Panc1 (cell line): ENCODE data around the gene NFIB.

Experiments used
- POLR2AphosphoS5 ChIP-seq: IDR thresholded peaks from 2 replicates; pipeline ENCODE4 v1.6.1; 2012; ENCODE audit warnings: mild to moderate bottlenecking, low read depth, low read length, moderate library complexity
- SIN3A ChIP-seq: IDR thresholded peaks from 2 replicates; pipeline ENCODE4 v1.6.1; 2012; ENCODE audit warnings: low read depth, mild to moderate bottlenecking, low read length, moderate library complexity, borderline replicate concordance; ENCODE audit not compliant: insufficient read depth
- TCF7L2 ChIP-seq: IDR thresholded peaks from 2 replicates; pipeline ENCODE4 v1.6.1; 2011; ENCODE audit warnings: mild to moderate bottlenecking, low read depth, low read length, inconsistent platforms
- TF ChIP-seq, protein P1 (sequence below): fragments of 450-650 bp; IDR thresholded peaks from 2 replicates; pipeline ENCODE4 v1.5.1; 2017; ENCODE audit warnings: mild to moderate bottlenecking
- TF ChIP-seq, protein P2 (sequence below), 2 experiments: IDR thresholded peaks; 2 replicates each; pipeline ENCODE4 v1.6.1; 2011 to 2012; ENCODE audit warnings: low read depth in 2 of 2, control low read depth in 1 of 2, low read length in 1 of 2, mild to moderate bottlenecking in 1 of 2, moderate library complexity in 1 of 2; ENCODE audit not compliant: insufficient read depth in 1 of 2

DNA sequence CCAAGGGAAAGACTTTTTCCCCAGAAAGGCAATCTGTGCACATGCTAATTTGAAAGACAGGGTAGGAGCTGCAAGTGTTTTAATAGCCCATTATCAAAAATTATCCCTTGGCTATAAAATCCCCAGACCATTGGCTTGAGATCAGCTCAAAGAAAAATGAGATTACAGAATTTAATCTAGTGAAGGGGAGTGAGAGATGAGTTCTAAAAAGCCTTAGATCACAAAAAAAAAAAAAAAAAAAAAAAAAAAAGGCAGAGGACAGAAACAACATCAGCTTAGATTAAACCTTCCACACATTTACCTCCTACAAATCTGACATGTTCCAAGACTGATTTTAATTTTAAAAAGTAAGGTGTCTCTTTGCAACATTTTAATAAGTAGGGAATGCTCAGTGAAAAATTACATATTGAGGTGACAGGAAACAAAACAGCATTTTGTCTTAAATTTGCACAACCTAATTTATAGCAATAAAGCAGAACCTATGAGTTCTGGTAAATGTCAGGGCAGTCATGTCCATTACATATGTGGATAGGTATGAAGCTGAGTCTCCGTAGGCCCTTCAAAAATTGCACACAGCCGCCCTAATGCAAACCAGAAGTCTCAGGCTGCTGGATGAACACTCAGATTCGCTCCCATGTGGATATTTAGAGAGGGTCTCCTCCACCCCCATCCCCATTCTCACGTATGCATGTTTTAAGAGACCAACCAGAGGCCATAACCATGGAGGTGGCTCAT lies 43.4 kb downstream of the NFIB start:
- no peak for TF ChIP-seq POLR2AphosphoS5
- TF ChIP-seq, protein P1, sequence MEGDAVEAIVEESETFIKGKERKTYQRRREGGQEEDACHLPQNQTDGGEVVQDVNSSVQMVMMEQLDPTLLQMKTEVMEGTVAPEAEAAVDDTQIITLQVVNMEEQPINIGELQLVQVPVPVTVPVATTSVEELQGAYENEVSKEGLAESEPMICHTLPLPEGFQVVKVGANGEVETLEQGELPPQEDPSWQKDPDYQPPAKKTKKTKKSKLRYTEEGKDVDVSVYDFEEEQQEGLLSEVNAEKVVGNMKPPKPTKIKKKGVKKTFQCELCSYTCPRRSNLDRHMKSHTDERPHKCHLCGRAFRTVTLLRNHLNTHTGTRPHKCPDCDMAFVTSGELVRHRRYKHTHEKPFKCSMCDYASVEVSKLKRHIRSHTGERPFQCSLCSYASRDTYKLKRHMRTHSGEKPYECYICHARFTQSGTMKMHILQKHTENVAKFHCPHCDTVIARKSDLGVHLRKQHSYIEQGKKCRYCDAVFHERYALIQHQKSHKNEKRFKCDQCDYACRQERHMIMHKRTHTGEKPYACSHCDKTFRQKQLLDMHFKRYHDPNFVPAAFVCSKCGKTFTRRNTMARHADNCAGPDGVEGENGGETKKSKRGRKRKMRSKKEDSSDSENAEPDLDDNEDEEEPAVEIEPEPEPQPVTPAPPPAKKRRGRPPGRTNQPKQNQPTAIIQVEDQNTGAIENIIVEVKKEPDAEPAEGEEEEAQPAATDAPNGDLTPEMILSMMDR, result no peak
- no peak for TF ChIP-seq TCF7L2
- TF ChIP-seq SIN3A, result no peak
- TF ChIP-seq, protein P2, sequence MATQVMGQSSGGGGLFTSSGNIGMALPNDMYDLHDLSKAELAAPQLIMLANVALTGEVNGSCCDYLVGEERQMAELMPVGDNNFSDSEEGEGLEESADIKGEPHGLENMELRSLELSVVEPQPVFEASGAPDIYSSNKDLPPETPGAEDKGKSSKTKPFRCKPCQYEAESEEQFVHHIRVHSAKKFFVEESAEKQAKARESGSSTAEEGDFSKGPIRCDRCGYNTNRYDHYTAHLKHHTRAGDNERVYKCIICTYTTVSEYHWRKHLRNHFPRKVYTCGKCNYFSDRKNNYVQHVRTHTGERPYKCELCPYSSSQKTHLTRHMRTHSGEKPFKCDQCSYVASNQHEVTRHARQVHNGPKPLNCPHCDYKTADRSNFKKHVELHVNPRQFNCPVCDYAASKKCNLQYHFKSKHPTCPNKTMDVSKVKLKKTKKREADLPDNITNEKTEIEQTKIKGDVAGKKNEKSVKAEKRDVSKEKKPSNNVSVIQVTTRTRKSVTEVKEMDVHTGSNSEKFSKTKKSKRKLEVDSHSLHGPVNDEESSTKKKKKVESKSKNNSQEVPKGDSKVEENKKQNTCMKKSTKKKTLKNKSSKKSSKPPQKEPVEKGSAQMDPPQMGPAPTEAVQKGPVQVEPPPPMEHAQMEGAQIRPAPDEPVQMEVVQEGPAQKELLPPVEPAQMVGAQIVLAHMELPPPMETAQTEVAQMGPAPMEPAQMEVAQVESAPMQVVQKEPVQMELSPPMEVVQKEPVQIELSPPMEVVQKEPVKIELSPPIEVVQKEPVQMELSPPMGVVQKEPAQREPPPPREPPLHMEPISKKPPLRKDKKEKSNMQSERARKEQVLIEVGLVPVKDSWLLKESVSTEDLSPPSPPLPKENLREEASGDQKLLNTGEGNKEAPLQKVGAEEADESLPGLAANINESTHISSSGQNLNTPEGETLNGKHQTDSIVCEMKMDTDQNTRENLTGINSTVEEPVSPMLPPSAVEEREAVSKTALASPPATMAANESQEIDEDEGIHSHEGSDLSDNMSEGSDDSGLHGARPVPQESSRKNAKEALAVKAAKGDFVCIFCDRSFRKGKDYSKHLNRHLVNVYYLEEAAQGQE (IDR thresholded peaks at IDR 0.05; ENCODE audit: insufficient read depth in 1 of 2, low read depth in 2 of 2, low read length in 1 of 2), result no peak
